ENCODE results near the gene NR2C1.

NR2C1 gene

DNA sequence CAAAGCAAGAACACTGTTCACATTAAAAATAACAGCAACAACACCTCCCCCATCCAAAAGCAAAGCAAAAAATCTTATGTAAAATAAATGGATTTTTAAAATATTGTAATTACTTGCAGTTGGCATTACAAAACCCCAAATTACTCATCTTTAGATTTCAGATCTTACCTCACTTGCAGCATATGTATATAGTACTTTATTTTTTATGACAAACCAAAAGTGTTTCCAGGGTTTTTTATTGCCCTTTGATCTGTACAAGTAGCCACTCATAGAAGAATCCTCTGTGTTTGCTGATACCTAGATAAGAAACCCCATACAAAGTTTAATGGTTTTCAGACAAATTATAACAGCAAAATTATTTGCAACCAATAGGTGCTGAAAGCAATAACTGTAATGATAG, 12.2 kb upstream of the NR2C1 start:
- in situ Hi-C loops (cut with MboI; ENCODE audit: low sequenced_read_pairs), result no loop called here

DNA sequence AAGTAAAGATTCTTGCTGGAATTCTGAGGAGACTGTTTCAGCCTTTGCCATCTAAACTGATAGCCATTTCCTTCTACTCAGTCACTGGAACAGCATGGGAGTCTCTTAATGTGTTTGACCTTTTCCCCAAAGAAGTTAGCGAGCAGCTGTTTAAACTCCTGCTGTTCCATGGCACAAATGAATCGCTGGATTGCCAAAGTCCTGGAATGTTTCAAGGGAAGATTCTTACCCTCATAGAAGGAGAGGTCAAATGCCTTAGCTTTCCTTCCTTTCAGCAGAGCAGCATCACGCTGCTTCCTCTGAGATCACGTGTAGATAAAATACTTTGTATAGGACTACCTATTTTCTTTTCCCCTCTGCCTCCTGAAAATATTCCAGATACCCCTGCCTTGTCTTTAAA, 10.5 kb upstream of the NR2C1 start:
- in situ Hi-C loops (cut with MboI; ENCODE audit: low sequenced_read_pairs), result no loop called here

DNA sequence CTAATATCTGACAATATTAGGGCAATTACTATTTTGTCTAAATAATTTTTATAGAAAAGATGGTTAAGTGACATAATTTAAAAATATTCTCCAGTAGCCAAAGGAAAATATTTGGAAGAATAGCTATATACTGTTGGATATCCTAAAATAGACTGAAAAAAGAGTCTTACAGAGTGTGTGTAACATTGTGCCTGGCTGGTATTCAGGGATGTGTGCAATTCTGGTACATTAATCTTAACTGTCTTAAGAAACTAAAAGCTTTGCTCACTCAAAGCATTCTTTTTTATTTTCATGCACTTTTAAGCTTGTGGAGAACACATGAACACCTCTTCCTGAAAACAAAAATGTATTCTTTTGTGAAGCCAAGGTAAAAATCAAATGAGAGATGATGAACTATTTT, 10.1 kb upstream of the NR2C1 start:
- in situ Hi-C loops (cut with MboI; ENCODE audit: low sequenced_read_pairs), result no loop called here

DNA sequence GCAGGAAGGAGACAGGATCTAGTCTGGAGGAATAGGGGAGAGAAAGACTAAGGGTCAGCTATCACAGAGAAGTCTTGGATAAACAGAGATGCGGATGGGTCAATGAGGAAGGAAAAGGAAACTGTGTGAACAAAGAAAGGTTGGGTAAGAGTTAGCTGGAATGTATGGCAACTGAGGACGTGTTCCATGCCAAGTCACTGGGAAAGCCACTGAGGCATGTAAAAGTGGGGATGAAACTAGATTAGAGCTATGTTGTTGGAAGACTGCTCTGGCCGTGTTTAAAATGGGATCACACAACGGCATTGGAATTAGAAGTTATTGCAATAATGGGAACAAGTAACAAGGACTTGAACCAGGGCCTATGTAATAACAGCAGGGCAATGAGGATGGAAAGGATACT, 3.9 kb upstream of the NR2C1 start:
- in situ Hi-C loops (cut with MboI; ENCODE audit: low sequenced_read_pairs), result no loop called here

DNA sequence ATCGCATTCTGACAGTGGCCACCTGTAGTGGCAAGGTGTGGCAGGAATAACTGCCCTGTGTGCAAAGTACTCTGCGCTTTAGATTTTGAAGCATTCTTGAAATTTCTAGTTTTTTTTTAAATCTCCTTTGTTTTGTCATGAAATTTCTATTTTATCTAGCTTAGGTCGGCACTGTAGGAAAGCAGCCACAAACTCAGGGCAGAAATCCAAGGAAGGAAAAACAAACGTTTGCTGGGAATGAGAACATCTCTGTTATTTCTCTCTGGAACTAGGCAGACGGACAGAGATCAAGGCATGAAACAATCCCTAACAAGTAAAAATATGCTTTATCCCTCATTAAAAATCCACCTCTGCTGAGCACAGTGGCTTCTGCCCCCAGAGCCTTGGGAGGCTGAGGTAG, 1.3 kb upstream of the NR2C1 start:
- in situ Hi-C loops (cut with MboI; ENCODE audit: low sequenced_read_pairs), result no loop called here

DNA sequence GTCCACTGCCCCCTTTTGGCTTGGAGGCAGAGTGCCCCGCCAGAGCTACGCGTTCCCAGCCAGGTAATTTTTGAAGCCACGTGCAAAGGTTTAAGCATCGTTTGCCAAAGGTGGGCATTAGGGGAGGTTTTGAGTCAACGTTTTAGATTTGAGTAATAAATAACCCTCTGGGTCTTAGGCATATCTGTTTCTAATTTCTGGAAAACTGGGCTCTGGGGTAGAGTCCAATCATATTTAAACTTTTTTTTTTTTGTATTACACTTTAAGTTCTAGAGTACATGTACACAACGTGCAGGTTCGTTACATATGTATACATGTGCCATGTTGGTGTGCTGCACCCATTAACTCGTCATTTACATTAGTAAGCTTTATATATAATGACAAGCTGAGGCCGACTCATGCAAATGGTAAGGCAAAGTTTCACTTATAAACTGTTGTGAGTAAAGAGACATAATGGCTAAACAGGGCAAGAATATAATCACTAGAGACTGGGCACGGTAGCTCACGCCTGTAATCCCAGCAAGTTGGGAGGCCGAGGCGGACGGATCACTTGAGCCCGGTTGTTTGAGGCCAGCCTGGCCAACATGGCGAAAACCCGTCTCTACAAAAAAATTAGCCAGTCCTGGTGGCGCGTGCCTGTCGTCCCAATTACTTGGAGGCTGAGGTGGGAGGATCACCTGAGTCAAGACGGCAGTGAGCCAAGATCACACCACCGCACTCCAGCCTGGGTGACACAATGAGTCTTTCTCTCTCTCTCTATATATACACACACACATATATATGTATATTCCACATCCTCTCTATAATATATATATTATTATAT, 491 bp upstream of the NR2C1 start:
- in situ Hi-C loops (cut with MboI; ENCODE audit: low sequenced_read_pairs), result no loop called here

DNA sequence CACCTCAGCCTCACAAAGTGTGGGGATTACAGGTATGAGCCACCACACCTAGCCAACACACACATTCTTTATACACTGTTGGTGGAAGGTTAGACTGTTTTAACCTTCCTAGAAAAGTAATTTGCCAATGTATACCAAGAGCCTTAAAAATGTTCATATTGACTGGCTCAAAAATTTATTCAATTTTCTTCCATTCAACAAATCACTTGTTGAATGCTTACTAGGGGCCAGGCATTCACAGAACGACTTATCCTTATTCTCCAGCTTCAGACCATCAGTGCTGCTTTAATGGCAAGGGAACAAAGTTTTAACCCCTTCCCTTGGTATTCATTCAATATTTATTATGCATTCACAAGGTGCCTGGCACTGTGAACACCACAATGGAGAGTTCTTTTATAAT, 3.0 kb downstream of the NR2C1 start:
- in situ Hi-C loops (cut with MboI; ENCODE audit: low sequenced_read_pairs), result no loop called here

DNA sequence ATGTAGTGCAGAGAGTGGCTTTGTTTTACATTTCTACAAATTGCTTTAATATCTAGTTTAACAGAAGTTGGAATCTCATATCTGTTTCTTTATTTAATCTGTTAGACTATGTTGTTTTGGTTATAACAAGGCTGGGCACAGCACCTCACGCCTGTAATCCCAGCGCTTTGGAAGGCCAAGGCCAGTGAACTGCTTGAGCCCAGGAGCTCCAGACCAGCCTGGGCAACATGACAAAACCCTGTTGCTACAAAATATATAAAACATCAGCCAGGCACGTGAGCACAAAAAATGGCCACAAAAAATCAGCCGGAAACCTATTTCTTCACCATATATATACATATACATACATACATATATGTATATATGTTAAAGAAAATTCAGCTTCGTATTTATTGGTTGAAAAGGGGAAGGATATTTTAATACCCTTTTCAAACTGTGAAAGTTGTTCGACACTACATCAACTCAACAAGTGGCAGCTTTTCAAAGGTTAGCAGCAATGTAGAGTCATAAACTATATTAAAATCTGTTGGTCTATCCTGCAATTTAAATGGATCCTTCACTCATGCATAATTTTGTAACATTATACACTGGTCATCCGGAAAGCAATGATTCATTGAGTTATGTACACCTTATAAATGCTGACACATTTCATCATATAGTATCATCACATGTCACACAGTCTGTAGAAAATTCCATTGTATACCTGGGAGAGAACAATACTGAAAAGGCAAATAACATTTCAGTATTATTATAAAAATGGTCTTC, 7.1 kb downstream of the NR2C1 start:
- in situ Hi-C loops (cut with MboI; ENCODE audit: low sequenced_read_pairs), result no loop called here

DNA sequence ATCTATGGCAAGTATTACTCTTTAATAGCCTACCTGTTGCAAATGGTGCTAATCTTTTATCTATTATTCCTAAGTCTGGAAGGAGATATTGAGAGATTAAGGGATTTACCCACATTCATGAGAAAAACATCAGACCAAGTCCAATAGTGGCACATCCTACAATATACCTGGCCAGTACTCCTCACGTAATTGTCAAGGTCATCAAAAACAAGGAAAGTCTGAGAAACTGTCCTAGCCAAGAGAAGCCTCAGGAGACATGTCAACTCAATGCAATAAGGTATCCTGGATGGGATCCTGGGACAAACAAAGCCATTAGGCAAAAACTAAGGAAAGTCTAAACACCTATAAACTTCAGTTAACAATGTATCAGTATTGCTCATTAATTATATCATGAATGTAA, 12.5 kb downstream of the NR2C1 start:
- in situ Hi-C loops (cut with MboI; ENCODE audit: low sequenced_read_pairs), result no loop called here

DNA sequence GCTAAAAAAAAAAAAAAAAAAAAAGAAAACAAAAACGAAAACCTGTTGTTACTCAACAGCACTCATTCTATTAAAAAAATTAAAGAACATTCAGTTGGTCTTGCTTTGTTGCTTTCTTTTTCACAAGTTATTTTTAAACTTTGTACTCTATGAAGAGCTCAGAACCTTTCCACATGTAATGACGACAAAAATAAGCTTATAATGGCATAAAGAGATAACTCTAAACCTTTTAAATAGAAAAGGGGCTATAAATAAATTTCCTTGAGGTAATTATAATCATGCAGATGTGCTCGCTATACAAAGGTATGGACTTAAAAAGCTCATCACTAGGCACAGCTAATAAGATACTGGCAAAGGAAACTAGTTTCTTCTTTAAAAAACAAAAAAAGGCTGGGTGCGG, 13.4 kb downstream of the NR2C1 start:
- in situ Hi-C loops (cut with MboI; ENCODE audit: low sequenced_read_pairs), result no loop called here

DNA sequence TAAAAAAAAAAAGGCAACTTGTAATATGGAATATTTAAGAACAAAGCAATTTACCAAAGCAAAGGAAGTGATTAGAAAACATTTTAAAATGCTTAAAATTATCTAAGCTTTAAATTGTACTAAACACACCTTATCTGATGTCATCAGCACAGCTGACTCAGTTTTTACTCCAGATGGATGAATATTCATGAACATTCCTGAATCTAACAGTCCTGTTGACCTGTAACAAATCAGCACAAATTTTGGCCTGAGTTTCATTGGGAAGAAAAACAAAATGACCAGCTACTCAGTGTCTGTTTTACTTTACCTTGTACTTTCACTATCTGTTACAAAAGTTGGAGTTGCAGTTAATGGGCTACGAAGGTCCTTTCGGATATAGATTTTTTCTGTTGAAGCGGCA, 16.0 kb downstream of the NR2C1 start:
- in situ Hi-C loops (cut with MboI; ENCODE audit: low sequenced_read_pairs), result no loop called here

DNA sequence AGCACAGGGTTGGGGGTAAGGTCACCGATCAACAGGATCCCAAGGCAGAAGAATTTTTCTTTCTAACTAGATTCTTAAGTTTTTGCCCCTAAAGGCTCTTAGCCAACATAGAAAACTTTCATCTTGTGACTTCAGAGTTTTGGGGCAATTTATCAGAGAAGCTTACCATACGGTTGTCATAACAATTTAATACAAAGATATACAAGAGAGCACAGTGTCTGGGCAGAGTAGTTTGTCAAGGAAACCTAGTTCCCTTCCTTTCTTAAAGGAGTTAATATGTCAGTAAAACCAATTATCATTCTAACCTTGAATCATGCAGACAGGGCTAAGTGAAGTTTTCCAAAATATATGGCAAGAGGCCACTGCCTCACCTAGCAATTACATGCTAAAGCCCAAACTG, 18.4 kb downstream of the NR2C1 start:
- in situ Hi-C loops (cut with MboI; ENCODE audit: low sequenced_read_pairs), result no loop called here

DNA sequence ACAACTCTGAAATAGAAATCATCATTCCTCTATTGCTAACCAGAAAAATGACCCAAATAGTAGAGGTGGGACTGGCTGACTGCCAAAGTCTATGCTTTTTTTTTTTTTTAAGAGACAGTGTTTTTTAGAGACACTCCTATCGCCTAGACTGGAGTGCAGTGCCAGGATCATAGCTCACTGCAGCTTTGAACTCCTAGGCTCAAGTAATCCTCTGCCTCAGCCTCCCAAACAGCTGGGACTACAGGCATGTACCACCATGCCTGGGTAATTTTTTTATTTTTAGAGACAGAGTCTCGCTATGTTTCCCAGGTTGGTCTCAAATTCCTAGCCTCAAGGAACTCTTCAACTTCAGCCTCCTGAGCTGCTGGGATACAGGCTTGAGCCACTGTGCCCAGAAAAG, 19.2 kb downstream of the NR2C1 start:
- in situ Hi-C loops (cut with MboI; ENCODE audit: low sequenced_read_pairs), result no loop called here

DNA sequence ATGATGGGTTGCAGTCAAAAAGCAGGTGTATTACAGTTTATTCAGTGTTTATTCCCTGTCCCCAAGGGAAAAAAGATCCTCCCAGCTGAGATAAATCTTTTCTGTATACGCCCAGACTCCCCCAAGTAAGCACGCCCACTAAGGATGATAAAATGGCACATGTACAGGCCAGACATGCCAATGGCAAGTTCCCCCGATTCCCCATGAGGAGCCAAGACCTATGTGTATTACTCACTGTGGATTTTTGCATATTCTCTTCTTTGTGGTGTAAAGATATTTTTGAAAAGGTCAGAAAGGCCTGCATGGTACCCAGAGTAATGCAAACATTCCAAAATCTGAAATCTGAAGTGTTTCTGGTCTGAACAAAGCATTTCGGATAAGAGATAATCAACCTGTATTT, 22.2 kb downstream of the NR2C1 start:
- in situ Hi-C loops (cut with MboI; ENCODE audit: low sequenced_read_pairs), result no loop called here

DNA sequence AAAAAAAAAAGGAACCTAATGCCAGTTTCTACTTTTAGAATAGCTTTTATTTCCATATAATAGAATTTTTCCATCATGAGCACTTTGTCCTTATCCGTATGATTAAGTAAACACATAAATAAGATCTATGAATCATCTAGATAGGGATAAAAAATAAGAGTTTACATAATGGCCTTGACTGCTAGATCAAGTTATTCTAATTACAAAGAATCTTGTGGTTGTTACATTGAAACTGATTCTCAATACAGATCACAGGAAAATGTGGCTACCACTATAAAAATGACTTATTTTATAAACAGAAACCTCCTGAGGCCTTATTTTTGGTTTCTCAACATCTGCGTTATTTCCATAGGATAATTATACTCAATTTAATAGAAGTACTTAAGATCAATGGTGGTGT, 35.5 kb downstream of the NR2C1 start:
- in situ Hi-C loops (cut with MboI; ENCODE audit: low sequenced_read_pairs), result no loop called here

DNA sequence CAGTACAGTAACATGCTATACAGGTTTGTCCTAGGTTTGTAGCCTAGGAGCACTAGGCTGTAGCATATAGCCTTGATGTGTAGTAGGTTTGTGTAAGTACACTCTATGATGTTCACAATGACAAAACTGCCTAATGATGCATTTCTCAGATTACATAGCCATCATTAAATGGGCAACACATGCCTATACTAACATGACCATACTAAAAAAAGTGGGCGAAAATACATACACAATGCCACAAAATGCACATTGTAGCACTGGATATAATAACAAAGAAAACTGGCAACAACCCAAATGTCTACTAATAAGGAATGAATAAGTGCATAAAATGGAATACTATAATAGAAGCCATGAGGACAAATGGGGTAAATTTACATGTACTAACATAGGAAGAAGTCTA, 38.7 kb downstream of the NR2C1 start:
- in situ Hi-C loops (cut with MboI; ENCODE audit: low sequenced_read_pairs), result no loop called here

DNA sequence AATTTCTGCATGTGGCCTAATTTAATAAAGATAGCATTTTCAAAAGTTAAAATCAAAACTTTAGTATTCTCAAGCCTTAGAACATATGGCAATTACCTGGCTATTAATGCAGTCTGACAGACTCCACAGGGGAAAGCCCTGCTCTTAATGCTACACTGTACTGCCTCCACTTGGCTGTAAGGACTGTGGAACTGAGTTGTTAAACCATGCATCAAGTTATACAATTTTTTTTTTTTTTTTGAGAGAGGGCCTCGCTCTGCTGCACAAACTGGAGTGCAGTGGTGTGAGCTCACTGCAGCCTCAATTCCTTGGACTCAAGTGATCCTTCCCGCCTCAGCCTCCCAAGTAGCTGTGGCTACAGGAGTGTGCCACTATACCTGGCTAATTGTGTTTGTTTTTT, 50.9 kb downstream of the NR2C1 start:
- in situ Hi-C loops (cut with MboI; ENCODE audit: low sequenced_read_pairs), result no loop called here

DNA sequence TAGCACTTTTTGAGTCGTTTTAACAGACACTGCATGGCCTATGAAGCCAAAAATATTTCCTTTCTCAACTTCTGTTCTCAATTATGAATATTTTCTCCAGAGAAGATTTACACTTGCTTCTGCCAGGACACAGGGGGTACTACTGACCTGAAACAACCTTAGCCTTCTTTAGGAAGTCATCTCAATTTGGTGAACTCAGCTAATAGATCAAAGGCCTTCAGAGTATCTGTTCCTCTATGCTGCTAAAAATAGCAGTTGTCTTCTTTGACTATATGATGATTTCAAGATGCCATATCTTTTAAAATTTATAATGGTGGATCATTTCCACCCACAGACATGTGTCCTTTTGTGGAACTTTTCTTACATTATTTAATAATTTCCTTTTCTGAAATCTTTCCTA, 55.9 kb downstream of the NR2C1 start:
- in situ Hi-C loops (cut with MboI; ENCODE audit: low sequenced_read_pairs), result no loop called here

DNA sequence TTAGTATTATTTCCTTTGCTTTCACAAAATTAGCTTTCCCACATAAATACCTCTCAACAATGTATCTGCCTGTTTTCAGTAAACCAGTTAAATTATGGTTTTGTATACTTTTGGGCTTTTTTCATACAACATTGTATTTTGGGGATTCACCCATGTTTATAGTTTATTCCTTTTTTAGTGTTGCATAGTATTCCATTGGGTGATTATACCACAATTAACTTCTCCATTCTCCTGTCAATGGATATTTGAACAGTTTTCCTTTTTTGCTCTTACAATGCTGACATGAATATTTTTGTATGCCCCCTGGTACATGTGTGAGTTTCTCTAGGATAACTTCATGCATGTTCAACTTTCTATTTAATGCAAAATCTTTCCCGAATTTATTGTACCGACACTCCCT, 57.3 kb downstream of the NR2C1 start:
- in situ Hi-C loops (cut with MboI; ENCODE audit: low sequenced_read_pairs), result no loop called here

DNA sequence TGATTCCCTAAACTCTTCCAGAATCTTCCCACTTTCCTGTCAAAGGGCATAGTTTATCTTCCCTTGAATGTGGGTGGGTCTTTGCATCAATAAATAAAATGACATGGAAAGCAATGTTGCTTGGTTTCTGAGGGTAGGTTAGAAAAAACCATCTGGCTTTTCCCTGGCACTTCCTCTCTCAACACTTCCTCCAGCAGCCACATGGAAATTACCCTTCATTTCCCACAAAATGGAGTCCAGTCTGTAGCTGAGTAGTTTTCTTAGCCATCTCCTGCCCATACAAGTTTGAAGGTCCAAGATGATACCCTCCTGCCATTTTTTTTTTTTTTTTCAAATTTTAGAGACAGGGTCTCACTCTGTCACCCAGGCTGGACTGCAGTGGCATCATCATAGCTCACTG, 58.9 kb downstream of the NR2C1 start:
- in situ Hi-C loops (cut with MboI; ENCODE audit: low sequenced_read_pairs), result no loop called here

DNA sequence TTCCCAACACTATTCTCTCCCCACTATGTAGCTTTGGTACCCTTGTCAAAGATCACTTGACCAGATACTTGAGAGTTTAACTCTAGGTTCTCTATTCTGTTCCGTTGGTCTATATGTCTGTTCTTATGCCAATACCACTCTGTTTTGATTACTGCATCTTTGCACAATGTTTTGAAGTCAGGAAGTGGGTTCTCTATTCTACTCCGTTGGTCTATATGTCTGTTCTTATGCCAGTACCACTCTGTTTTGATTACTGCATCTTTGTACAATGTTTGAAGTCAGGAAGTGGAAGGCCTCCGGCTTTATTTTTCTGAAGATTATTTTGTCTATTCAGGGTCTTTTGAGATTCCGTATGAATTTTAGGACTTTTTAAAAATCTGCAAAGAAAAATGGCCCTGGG, 67.2 kb downstream of the NR2C1 start:
- in situ Hi-C loops (cut with MboI; ENCODE audit: low sequenced_read_pairs), result no loop called here

DNA sequence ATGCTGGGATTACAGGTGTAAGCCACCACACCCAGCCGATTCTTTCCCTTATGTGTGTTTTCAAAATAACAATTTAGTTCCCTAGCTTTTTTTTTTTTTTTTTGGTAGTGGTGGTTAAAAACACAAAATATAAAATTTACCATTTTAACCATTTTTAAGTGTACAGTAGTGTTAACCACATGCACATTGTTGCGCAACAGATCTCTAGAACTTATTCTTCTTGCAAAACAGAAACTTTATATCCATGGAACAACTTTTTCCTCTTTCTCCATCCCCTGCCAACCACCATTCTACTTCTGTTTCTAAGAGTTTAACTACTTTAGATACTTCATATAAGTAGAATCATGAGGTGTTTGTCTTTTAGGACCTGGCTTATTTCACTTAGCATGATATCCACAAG, 68.8 kb downstream of the NR2C1 start:
- in situ Hi-C loops (cut with MboI; ENCODE audit: low sequenced_read_pairs), result no loop called here

DNA sequence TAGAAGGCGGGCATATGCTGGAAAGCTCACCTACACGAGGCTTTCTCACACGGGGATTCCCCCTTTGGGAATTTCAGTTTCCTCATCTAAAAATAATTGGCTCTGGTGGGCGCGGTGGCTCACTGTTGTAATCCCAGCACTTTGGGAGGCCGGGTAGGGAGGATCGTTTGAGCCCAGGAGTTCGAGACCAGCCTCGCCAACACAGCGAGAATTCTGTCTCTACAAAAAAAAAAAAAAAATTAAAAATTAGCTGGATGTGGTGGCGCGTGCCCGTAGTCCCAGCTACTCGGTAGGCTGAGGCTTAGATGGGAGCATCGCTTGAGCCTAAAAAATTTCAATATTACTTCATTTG, 69.5 kb downstream of the NR2C1 start:
- in situ Hi-C loops (cut with MboI; ENCODE audit: low sequenced_read_pairs), result no loop called here

Data from hTERT RPE-1 (cell line).